Lower lobe of right lung (tissue), 2 donors: ENCODE data around the gene MS4A7. TPM values are rescaled to one million over a fixed set of nuclear protein-coding genes. Genes with fewer than 3 reads are reported as not detected.

Source experiments
- ATAC-seq, 2 donors: fragments of 200-7000 bp; cut with Tn5 transposase; one replicate each; pipeline ENCODE4 v1.9.1; 2020 to 2022; ENCODE audit warnings: mild to moderate bottlenecking in 2 of 2, moderate library complexity in 2 of 2
- DNase-seq: peaks from one replicate; pipeline ENCODE4 v3.0.0-alpha.2; 2020
- H3K27ac ChIP-seq: fragments of 200-600 bp; one replicate; pipeline ENCODE4 v1.8.0; 2022
- H3K27me3 ChIP-seq: fragments of 200-600 bp; one replicate; pipeline ENCODE4 v1.8.0; 2022; ENCODE audit warnings: low read depth
- H3K36me3 ChIP-seq: fragments of 200-600 bp; one replicate; pipeline ENCODE4 v1.8.0; 2022; ENCODE audit warnings: mild to moderate bottlenecking
- H3K4me1 ChIP-seq: fragments of 200-600 bp; one replicate; pipeline ENCODE4 v1.8.0; 2022
- H3K4me3 ChIP-seq: fragments of 200-600 bp; one replicate; pipeline ENCODE4 v1.8.0; 2022; ENCODE audit warnings: mild to moderate bottlenecking
- H3K9me3 ChIP-seq: fragments of 200-600 bp; one replicate; pipeline ENCODE4 v1.8.0; 2022
- intact Hi-C: fragments of 100-400 bp; cut with DNase I; formaldehyde crosslinking; loops from one replicate; pipeline ENCODE4 v1.11.0; 2022
- total RNA-seq: library from RNA; stranded (reverse); fragmentation: NEBNext Ultra II Directional; extraction: Animal tissue kit (Norgen Biotek cat#: 25700); gene quantifications from one replicate; pipeline ENCODE4 v1.2.1, GENCODE V29; 2021
- TF ChIP-seq, protein P1 (sequence below): fragments of 200-600 bp; IDR thresholded peaks from one replicate; pipeline ENCODE4 v1.8.0; 2022; ENCODE audit warnings: antibody characterized with exemption, mild to moderate bottlenecking
- donor health status: DM: no; HTN: yes; CAD: no; lungs with severe emphysema.

The MS4A7 gene
- total RNA-seq, 1 donor from 2014 or later, result 315 TPM

DNA sequence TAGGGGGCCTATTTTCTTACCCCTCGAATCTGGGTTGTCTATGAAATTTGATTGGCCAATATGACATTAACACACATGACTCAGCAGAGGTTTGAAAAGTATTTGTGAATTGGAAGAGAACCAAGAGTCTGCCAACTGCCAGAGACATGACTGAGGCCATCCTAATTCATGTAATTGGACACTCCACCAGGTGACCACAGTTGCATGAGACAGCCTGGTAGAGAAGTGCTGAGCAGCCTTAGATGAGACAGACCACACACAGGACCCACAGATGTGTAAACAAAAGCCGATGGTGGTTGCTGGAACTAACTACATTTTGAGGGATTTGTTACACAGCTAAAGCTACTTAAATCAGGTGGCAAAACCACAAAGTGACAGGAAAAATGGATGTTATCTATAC, 50.2 kb downstream of the MS4A7 start:
- Histone ChIP-seq H3K9me3 (no peaks in the 10 kb centered on the region), H3K27ac (no peak overlapping the region), H3K27me3 (no peaks in the 10 kb centered on the region), H3K4me3 (no peak overlapping the region), H3K4me1 (no peaks in the 10 kb centered on the region), H3K36me3 (no peaks in the 10 kb centered on the region)
- intact Hi-C loops, result no loop called here
- TF ChIP-seq, protein P1, sequence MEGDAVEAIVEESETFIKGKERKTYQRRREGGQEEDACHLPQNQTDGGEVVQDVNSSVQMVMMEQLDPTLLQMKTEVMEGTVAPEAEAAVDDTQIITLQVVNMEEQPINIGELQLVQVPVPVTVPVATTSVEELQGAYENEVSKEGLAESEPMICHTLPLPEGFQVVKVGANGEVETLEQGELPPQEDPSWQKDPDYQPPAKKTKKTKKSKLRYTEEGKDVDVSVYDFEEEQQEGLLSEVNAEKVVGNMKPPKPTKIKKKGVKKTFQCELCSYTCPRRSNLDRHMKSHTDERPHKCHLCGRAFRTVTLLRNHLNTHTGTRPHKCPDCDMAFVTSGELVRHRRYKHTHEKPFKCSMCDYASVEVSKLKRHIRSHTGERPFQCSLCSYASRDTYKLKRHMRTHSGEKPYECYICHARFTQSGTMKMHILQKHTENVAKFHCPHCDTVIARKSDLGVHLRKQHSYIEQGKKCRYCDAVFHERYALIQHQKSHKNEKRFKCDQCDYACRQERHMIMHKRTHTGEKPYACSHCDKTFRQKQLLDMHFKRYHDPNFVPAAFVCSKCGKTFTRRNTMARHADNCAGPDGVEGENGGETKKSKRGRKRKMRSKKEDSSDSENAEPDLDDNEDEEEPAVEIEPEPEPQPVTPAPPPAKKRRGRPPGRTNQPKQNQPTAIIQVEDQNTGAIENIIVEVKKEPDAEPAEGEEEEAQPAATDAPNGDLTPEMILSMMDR, result no peak
- DNase-seq (no peak), ATAC-seq (no peak)

DNA sequence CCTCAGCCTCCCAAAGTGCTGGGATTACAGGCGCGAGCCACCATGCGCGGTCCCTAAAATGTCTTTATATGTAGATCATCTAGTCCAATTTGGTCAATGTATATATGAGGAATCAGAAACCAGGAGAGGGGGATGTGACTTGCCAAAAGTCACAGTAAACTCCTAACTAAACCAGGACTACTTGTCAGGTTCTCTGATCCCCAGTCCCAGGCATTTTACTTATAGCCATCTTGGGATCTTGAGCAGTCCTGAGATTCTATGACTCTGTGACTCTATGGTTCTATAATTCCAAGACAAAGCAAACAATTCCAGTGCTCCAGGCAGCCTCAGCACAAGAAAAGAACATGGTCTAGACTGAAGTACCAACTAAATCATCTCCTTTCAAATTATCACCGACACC, 50.9 kb downstream of the MS4A7 start, which contains the start of gene MS4A5:
TSS of gene MS4A5 (plus strand) at position 301 of the 400 bp plus-strand sequence. CDS start 103 bp downstream, outside the sequence.
- Histone ChIP-seq H3K27me3 (no peaks in the 10 kb centered on the region), H3K9me3 (no peaks in the 10 kb centered on the region), H3K36me3 (no peaks in the 10 kb centered on the region), H3K4me1 (no peaks in the 10 kb centered on the region), H3K27ac (no peak within 1 kb of the TSS), H3K4me3 (no peak within 1 kb of the TSS)
- no peak for DNase-seq
- intact Hi-C loops, result no loop called here
- TF ChIP-seq, protein P1, result no peak
- no peak for ATAC-seq

DNA sequence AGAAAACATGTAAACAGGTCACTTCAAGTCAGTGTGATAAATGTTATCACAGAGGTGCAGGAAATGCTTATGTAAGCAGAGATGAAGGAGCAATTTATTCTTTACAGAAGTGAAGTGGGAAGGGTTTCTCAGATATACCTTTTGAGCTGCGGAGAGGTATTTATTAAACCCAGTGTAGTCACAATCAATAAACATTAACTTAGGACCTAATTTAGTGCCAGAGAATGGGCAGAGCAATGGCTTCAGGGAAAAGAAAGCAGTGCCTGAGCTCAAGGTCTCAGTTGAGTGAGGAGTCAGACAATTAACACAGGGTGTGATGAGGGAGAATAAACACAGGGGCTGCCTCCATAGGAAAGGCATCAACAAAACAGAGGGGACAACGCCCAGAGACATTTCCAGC, 52.9 kb downstream of the MS4A7 start:
- no peaks in the 10 kb centered on the region for H3K27me3 ChIP-seq
- no peaks in the 10 kb centered on the region for H3K9me3 ChIP-seq
- no peaks in the 10 kb centered on the region for H3K36me3 ChIP-seq
- DNase-seq (no peak), ATAC-seq (no peak)
- intact Hi-C loops, result no loop called here
- H3K4me3 ChIP-seq, result no peak overlapping the region
- TF ChIP-seq, protein P1, result no peak
- H3K27ac ChIP-seq, result no peak overlapping the region
- no peaks in the 10 kb centered on the region for H3K4me1 ChIP-seq

DNA sequence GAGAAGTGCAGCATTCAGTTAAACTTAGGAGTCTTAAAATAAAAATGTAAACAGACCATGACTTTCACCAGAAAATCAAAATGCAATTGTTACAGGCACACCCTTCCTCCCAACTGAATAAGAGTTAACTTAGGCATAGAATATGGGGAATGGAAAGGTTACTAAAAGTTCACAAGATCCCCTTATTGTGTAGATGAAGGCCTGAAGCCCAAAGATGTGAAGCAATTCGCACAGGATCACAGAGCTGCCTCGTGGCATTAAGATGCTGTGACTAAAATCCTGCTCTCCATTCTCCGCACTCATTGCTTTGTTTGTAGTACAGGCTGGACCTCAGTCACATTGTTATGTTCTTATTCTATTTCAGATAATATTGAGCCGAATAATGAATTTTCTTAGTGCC, 55.1 kb downstream of the MS4A7 start:
- H3K4me1 ChIP-seq, result no peaks in the 10 kb centered on the region
- ATAC-seq (no peak), DNase-seq (no peak)
- intact Hi-C loops, result no loop called here
- H3K36me3 ChIP-seq, result no peaks in the 10 kb centered on the region
- H3K4me3 ChIP-seq, result no peak overlapping the region
- H3K9me3 ChIP-seq, result no peaks in the 10 kb centered on the region
- TF ChIP-seq, protein P1, result no peak
- H3K27me3 ChIP-seq, result no peaks in the 10 kb centered on the region
- H3K27ac ChIP-seq, result no peak overlapping the region

Other genes starting within 250 kb of the MS4A7 start
- gene MS4A6A, start 195.4 kb upstream of the MS4A7 start, total RNA-seq, result 176 TPM
- gene MS4A4E, start 135.4 kb upstream of the MS4A7 start, total RNA-seq, result 2.7 TPM
- 89.5 TPM for gene MS4A4A, start 97.9 kb upstream of the MS4A7 start, total RNA-seq
- not detected for gene MS4A6E, start 51.3 kb upstream of the MS4A7 start, total RNA-seq
- 19.4 TPM for gene MS4A14, start 17.9 kb downstream of the MS4A7 start, total RNA-seq
- gene MS4A5, start 51.0 kb downstream of the MS4A7 start, total RNA-seq, result not detected
- gene MS4A1, start 77.3 kb downstream of the MS4A7 start, total RNA-seq, result 0.65 TPM
- gene MS4A12, start 114.2 kb downstream of the MS4A7 start, total RNA-seq, result not detected
- not detected for gene MS4A13, start 136.9 kb downstream of the MS4A7 start, total RNA-seq